H1 (cell line): ENCODE results near the gene P2RX5. TPM values are rescaled to one million over a fixed set of nuclear protein-coding genes. Genes with fewer than 3 reads are reported as not detected.

Experiments
- CTCF ChIP-seq, 3 experiments: IDR thresholded peaks; 1 replicate in 2 of 3; 2 replicates in 1 of 3; pipeline versions ENCODE4 v1.5.1 to v1.6.1; 2011; ENCODE audit warnings: low read length in 3 of 3, mild to moderate bottlenecking in 3 of 3, inconsistent platforms in 2 of 3, low read depth in 1 of 3, moderate library complexity in 1 of 3; ENCODE audit not compliant: insufficient read depth in 1 of 3; ENCODE audit errors: control extremely low read depth in 1 of 3
- EGR1 ChIP-seq: IDR thresholded peaks from 2 replicates; pipeline ENCODE4 v1.6.1; 2011; ENCODE audit warnings: low read depth, low read length, borderline replicate concordance
- EP300 ChIP-seq, 2 experiments: IDR thresholded peaks; 1 replicate in 1 of 2; 2 replicates in 1 of 2; pipeline ENCODE4 v1.6.1; 2011 to 2012; ENCODE audit warnings: low read depth in 2 of 2, low read length in 2 of 2, mild to moderate bottlenecking in 2 of 2, borderline replicate concordance in 1 of 2, inconsistent platforms in 1 of 2, moderate library complexity in 1 of 2
- NANOG ChIP-seq: IDR thresholded peaks from 2 replicates; pipeline ENCODE4 v1.6.1; 2011; ENCODE audit warnings: low read length, low read depth, mild to moderate bottlenecking, inconsistent platforms; ENCODE audit not compliant: insufficient read depth, poor library complexity, severe bottlenecking
- RFX5 ChIP-seq: IDR thresholded peaks from 2 replicates; pipeline ENCODE4 v1.6.1; 2011; ENCODE audit warnings: low read depth, low read length, improper control_type of control experiment, borderline replicate concordance
- SIN3A ChIP-seq, 2 experiments: IDR thresholded peaks in 1 of 2; conservative IDR thresholded peaks in 1 of 2; 2 replicates each; pipeline ENCODE4 v1.6.1; 2011 to 2012; ENCODE audit warnings: low read length in 2 of 2, improper control_type of control experiment in 1 of 2, low read depth in 1 of 2, mild to moderate bottlenecking in 1 of 2
- TCF12 ChIP-seq: IDR thresholded peaks from 2 replicates; pipeline ENCODE4 v1.6.1; 2011; ENCODE audit warnings: low read depth, mild to moderate bottlenecking, low read length
- USF2 ChIP-seq: IDR thresholded peaks from 2 replicates; pipeline ENCODE4 v1.6.1; 2011; ENCODE audit warnings: low read length, improper control_type of control experiment
- polyA plus RNA-seq, 7 experiments: library from polyadenylated mRNA; depleted of rRNA in 3 of 7; stranded (reverse) in 5 of 7; unstranded in 2 of 7; fragments of >200 nt in 5 of 7; fragments of 200-250 nt in 2 of 7; gene quantifications; 1 replicate in 5 of 7; 2 replicates in 1 of 7; 4 replicates in 1 of 7; pipeline versions ENCODE4 v1.2.1 to v1.2.3, GENCODE V29; 2011 to 2013; ENCODE audit warnings: missing spikeins in 2 of 7, mixed read lengths in 2 of 7
- total RNA-seq: library from RNA; stranded (reverse); fragmentation: NEBNext Ultra II Directional; extraction: Animal tissue kit (Norgen Biotek cat#: 25700); gene quantifications from 2 replicates; pipeline ENCODE4 v1.2.1, GENCODE V29; 2021

P2RX5 gene
- total and polyA plus RNA-seq, 2 of the 8 experiments (the other 6 are each of a cell fraction or from before 2014, with no cell fraction given): 12.0 to 15.6 TPM

GRCh38 chr17:3636154-3636907 lies 59.6 kb downstream of the P2RX5 start, which contains the start of the genes CTNS and SHPK (continued):
- TF ChIP-seq CTCF (IDR thresholded peaks at IDR 0.05; ENCODE audit: control extremely low read depth in 1 of 3, insufficient read depth in 1 of 3, low read depth in 1 of 3, low read length in 3 of 3): no peak
- peak; percentile 99 for TF ChIP-seq USF2
- TF ChIP-seq NANOG: no peak
- peak; percentile 94 to 95 for TF ChIP-seq SIN3A (conservative IDR thresholded peaks at IDR 0.05 in 1 of 2, IDR thresholded peaks at IDR 0.05 in 1 of 2; ENCODE audit: low read depth in 1 of 2, low read length in 2 of 2)
- TF ChIP-seq TCF12: 0 out of 2 replicates have a peak, but pooled peaks have one; percentile 76
- no peak for TF ChIP-seq EGR1
- no peak for TF ChIP-seq EP300 (IDR thresholded peaks at IDR 0.05; ENCODE audit: borderline replicate concordance in 1 of 2, low read depth in 2 of 2, low read length in 2 of 2)
- TF ChIP-seq RFX5: no peak
